ENCODE measurements around the gene TMCC1. TPM values are rescaled to one million over a fixed set of nuclear protein-coding genes. Genes with fewer than 3 reads are reported as not detected.
"Not testable (repeated sequence)": the region's sequence is repeated elsewhere in the genome, so short reads cannot be mapped to it uniquely, and the experiment has no call there.

The TMCC1 gene
- polyA plus RNA-seq, 1 donor, result 25.3 TPM

GRCh38 chr3:129622933-129623332 lies 270.6 kb downstream of the TMCC1 start:
- DNase-seq, result no peak

- no peak for DNase-seq
Observed at GRCh38 chr3:129622226-129622874, 271.2 kb downstream of the TMCC1 start.

DNA sequence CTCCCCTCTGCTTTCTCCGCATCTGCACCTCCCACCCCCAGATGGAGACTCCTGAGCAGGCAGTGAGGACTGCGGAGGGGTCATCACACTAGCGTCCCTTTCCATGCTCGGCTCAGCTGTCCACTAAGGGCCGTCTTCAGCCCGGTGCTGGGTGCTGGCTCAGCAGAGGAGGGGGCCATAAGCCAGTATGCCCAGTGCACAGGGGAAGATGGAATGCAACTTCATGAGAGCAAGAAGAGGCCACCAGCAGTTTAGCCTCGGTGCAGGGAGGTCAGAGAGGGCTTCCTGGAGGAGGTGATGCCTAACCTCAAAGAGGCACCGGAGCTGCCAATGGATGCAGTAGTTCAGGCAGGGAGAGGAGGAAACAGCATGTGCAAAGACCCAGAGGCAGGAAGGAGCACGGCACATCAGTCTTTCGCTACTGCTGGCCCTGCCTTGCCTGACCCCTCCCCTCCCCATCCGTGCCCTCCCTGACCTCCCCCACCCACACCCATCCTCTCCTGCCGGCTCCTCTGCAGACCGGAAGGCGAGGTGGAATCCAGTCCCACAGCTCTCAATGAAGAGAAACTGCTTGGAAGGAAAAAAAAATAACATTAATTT lies 271.8 kb downstream of the TMCC1 start:
- DNase-seq, result no peak

DNA sequence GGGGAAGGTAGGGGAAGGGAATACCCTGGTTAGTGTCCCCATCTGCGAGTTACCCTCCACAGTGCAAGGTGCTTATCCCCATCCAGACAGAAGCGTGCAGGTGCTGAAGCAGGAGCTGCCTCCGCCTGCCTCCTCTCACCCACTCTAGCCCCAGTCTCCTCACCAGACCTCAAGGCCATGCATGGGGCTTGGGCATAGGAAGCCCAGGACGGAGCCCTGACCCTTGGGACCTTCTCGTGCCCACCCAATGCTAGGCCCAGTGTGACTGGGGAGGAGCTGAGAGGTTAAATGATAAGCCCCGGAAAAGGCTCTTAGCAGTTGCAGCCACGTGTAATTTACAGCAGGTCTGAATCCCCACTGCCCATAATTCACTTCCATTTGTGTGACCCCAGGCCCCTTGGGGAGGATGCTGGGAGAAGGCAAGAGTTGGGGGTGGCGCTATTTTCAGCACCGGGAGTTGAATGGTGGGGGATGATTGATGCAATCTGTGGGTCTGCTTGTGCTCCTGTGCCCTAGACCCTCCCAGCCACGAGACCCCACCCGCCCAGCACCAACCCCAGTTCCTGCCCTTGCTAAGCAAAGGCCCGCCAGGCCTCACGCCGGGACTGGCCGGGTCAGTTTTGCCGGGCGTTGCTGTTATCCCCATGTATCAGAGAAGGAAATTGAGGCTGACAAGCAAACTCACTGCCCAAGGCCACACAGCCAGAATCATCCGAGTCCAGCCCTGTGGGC lies 272.5 kb downstream of the TMCC1 start:
- no peak for DNase-seq

DNA sequence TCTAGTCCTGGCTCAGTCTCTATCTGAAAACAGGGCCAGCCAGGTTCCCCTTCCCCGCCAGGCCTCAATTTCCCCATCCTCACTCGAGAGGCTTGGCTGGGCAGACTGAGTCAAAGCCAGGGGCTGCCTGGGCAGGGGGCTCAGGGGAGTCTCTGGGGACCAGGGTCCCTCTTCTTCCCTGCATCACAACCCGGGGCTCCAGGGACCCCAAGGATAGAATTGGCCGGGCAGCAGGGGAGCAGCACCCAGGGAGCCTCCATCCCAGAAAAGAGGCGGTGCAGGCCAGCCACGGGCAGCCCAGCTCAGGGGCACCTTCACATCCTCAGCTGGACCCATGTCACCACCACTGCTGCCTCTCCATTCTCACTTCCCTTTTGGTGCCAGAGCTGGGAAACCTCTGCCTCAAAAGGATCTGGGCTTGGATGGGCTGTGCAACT lies 273.8 kb downstream of the TMCC1 start:
- DNase-seq, result no peak

DNA sequence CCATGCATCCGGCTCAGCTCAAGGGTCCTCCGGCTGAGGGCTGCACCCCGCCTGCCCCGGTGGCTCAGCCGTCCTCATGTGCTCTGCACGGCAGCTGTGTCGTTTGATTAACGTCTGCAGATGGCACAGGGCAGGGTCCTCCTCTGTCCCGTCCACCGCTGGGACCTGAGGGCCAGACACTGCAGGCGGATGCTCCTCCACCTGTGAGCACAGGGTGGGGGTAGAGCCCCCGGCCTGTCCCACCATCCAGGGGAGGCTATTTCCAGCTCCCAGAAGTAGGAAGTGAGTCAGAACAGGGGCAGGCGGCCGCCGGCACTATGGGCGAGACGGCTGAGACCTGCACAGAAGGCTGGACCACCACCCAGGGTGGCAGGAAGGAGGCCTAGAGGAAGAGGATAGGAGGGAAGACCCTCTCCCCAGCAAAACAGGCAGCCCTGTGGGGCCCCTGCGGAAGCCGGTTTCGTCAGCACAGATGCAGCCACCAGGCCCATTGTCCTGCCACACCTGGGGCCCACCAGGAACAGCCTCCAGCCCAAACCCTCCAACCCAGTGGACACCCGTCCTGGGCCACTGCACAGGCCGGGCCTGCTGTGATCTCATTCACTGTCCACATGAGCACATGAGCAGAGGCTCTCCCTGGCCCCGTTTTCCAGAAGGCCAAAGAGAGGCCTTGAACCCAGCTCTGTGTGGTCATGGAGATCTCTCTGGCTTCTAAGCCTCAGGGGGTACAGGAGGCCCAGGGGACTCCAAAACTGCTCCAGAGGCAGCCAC lies 274.4 kb downstream of the TMCC1 start:
- DNase-seq, result no peak

- DNase-seq, result no peak
Observed at GRCh38 chr3:129618186-129618820, 275.2 kb downstream of the TMCC1 start.

- DNase-seq, result no peak
Observed at GRCh38 chr3:129617381-129618185, 275.9 kb downstream of the TMCC1 start.

GRCh38 chr3:129616713-129617112 lies 276.8 kb downstream of the TMCC1 start:
- DNase-seq, result no peak

DNA sequence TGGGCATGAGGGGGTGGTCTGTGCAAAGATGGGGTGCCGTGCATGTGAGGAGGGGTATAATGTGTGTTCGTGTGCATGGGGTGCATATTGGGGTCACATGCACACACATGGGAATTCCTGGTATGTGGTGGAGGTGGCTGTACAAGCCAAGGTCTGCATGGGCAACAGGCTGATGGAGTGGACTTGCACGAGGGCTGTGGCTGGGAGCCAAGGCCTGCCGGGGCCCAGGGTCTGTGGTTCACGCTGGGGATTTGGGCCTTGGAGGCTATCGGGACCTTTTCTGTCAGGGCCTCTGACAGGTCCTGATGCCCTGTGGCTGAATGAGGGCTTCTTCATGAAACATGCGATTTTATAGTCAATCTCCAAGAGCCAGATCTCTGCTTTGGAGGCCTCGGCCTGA lies 277.2 kb downstream of the TMCC1 start:
- no peak for DNase-seq

GRCh38 chr3:129615751-129616281 lies 277.7 kb downstream of the TMCC1 start:
- DNase-seq, result no peak

DNA sequence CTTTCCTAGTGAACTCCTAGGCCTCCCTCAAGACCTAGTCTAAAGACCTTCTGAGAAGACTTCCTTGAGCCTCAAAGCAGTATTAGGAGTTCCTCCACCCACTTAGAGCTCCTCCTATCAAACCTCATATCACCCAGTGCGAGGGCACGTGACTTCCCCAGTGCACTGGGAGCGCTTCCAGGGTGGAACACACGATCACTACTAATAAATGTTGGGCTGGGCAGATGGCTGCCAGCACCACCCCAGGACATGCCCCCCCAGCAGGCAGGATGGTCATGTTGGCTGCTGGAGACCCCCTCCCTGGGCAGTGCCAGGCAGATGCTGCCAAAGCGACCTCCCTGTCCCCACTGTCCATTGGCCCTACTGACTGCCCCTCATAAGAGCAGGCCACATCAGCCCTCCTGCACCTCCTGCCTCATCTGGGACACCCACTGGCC lies 278.6 kb downstream of the TMCC1 start:
- DNase-seq, result no peak

DNA sequence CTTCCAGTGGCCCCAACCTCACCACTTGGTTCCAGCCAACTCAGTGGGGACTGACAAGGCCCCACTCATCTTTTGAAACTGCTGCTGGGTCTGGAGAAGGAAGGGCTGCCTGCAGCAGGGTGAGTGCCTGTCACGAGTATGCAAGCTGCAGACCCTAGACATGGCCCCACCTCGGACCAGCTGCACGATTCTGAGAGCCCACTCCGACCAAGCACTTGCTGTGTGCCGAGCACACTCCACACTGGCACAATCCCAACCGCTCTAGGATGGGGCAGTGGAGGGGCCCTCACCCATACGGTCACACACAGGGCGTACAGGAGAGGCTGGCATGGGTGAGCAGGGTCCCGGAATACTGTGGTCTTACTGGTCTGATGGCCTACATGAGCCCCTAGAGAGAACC lies 279.1 kb downstream of the TMCC1 start:
- DNase-seq, result no peak

DNA sequence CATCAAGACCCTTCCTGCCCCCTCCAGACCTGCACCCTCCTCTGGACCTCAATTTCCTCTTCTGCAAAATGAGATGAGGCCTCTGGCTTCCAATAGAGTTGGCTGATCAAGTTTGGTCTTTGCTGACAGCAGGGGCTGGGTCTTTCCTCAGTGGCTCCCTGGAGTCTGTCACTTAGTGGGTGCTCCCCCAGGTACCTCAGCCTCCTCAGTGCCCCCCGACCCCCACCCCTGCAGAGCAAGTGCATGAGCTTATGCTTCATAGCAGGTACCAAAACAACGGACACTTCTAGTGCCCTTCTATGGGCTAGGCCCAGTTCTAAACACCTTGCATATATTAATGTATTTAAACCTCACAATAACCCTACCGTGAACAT lies 280.2 kb downstream of the TMCC1 start:
- no peak for DNase-seq

DNA sequence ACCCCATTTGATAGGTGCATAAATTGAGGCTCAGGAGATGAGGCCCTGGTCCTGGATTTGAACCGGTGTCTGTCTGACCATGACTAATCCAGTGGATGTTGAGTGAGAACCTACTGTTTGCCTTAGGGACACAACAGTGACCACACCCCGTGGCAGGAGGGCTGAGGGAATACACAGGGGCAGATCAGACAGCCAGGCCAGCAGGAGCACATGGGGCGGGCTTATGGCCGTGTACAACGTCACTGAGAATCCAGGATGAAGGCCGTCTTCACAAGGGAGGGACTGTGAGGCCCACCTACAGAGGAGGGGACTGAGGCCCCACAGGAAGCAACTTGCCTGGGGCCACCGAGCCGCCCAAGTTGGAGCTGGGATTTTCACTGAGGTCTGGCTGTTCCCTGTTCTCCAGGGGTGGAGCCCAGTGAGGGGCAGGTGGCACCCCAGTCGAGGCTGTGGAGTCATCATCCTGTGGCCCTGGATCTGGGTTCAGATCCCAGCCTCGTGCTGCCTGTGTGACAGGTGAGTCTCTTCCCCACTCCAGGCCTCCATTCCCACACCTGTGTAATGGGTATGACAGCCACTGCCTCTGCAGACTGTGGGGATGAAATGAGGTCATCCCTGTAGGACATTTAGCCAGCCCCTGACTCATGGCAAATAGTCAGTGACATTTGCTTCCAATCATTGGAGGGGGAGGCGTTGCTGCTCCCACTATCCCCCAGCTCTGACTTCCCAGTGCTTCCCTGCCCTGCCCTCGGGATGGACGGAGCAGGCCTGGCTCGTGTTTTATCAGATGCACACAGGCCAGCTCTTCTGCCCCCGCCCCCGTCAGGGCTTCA lies 280.8 kb downstream of the TMCC1 start:
- DNase-seq, result no peak

DNA sequence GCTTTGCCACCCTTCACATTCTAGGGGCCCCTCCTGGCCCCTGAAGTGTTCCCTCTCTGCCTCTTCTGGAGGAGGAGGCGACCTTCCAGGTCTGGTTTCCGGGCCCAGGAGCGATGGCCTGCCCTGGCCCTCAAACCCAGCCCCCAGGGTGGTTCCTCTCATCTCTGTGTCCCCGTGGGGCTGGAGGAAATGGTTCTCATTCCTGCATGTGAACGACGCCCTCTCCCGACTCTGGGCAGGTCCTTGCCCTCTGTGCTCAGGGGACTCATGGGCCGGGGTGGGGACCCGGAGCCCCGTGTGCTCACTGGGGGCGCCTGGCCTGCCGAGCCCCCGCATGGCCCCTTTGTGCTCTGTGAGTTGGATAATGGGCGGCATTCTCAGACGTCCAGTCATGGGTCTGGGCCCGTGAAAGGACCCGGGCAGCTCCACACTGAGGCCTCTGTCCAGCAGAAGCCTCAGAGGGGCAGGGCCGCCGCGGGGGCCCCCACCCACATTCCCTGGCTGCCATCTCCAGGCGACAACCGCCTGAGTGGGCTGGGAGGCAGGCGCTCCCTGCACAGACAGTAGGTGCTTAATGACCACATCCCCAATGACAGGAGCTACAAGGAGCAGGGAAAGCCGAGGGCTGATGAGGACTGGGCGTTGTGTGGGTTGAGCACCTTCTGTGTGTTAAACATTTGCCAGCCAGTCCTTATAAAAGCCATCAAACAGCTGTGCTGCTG lies 281.5 kb downstream of the TMCC1 start:
- no peak for DNase-seq

DNA sequence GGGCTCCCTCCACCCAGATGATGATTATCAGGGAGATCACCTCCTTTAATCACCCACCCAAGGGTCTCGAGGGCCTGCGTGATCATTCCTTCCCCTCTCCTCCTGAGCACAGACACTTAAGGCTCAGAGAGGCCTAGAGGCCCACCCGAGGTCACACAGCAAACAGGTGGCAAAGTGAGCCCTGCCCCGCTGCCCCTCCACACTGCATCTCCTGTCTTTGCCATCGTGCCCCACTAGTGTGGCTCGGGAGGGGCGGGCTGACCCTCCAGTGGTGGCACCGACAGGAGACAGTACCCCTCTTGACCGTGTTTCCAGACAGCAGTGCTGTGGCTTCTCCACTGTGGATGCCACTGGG lies 282.1 kb downstream of the TMCC1 start:
- DNase-seq, result no peak

DNA sequence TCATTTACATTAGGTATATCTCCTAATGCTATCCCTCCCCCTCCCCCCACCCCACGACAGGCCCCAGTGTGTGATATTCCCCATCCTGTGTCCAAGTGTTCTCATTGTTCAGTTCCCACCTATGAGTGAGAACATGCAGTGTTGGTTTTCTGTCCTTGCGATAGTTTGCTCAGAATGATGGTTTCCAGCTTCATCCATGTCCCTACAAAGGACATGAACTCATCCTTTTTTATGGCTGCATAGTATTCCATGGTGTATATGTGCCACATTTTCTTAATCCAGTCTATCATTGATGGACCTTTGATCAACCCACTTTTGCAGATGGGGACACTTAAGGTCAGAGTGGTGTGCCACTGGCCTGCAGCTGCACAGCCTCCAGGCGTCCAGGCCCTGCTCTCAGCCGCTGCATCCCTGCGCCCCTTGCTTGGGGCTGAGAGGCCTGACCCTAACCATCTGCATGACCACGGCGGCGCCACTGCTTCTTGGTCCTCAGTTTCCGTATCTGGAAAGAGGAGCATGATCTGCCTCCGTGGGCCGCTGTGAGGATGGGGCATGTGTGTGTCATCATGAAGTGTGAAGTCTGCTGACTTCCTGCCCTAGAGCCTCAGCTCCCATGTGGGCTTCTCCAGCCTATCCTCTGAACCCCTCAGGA lies 282.6 kb downstream of the TMCC1 start:
- not testable (repeated sequence) for DNase-seq

DNA sequence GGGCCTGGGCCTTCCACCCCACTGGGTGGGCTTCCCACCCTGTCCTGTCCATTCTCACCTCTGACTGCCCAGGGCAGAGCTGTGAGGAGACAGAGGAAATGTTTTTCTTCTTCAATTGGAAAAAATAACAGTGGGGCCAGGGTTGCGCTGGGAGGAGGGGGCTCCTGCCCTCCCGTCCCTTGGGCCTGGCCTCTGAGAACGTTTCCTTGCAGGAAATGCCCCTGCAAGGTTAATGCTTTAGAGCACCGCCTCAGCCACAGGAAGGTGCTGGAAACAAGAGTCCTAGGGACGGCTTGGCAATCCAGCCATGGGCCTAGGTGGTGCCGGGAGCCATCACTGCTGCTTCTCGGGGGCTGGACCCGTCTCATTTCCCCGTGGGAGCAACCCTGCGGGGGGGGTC lies 283.2 kb downstream of the TMCC1 start:
- DNase-seq, result no peak

Measured in left kidney (tissue), 2 donors.